ENCODE measurements around the gene BCAT1. TPM values are rescaled to one million over a fixed set of nuclear protein-coding genes. Genes with fewer than 3 reads are reported as not detected.

The BCAT1 gene
- total and polyA plus RNA-seq, 9 of the 15 experiments (the other 6 are each of a cell fraction or from before 2014, with no cell fraction given): 38.5 to 157 (median 66.8) TPM

GRCh38 chr12:24948757-24949722, at the start of gene BCAT1 (continued):
- TF ChIP-seq MTA2 (IDR thresholded peaks at IDR 0.05; ENCODE audit: low read depth): no peak
- TF ChIP-seq OTX1 (CRISPR knock-in tag; IDR thresholded peaks at IDR 0.05): 0 out of 2 replicates have a peak, but pooled peaks have one; percentile 53
- no peak for TF ChIP-seq ZNF12 (CRISPR knock-in tag; IDR thresholded peaks at IDR 0.05)
- 0 out of 2 replicates have a peak, but pooled peaks have one; percentile 42 for TF ChIP-seq ZNF76 (CRISPR knock-in tag; IDR thresholded peaks at IDR 0.05; ENCODE audit: borderline replicate concordance)
- TF ChIP-seq ZNF124 (CRISPR knock-in tag; IDR thresholded peaks at IDR 0.05): no peak
- peak; percentile 33 for TF ChIP-seq PML (IDR thresholded peaks at IDR 0.05; ENCODE audit: low read length)
- peak; percentile 53; the same call in 1 of the 2 replicates for TF ChIP-seq ELF1 (tag; IDR thresholded peaks at IDR 0.05)
- TF ChIP-seq PHB2 (IDR thresholded peaks at IDR 0.05; ENCODE audit: low read depth): no peak
- TF ChIP-seq TGIF2 (CRISPR knock-in tag; IDR thresholded peaks at IDR 0.05): no peak
- peak; percentile 86 for TF ChIP-seq BRD9 (IDR thresholded peaks at IDR 0.05; ENCODE audit: low read depth, partially characterized antibody)
- TF ChIP-seq ZMIZ1 (IDR thresholded peaks at IDR 0.05; ENCODE audit: low read depth in 2 of 2, low read length in 2 of 2): 0 out of 4 replicates have a peak, but pooled peaks of 1 of the 2 experiments have one; percentile 8
- TF ChIP-seq ETS2 (tag; IDR thresholded peaks at IDR 0.05; ENCODE audit: borderline replicate concordance, poor library complexity, severe bottlenecking): no peak
- TF ChIP-seq ZNF445 (CRISPR knock-in tag; IDR thresholded peaks at IDR 0.05; ENCODE audit: low read depth): no peak
- TF ChIP-seq GMEB1 (CRISPR knock-in tag; IDR thresholded peaks at IDR 0.05): 0 out of 2 replicates have a peak, but pooled peaks have one; percentile 20
- TF ChIP-seq CTBP1 (IDR thresholded peaks at IDR 0.05; ENCODE audit: borderline replicate concordance): peak; percentile 71; the same call in 1 of the 2 replicates
- TF ChIP-seq ETS1 (conservative IDR thresholded peaks at IDR 0.05; ENCODE audit: control insufficient read depth, low read depth, low read length): peak; percentile 74; the same call in 1 of the 2 replicates
- TF ChIP-seq ZBTB12 (CRISPR knock-in tag; IDR thresholded peaks at IDR 0.05): peak; percentile 25; the same call in 1 of the 2 replicates
- TF ChIP-seq MAX (CRISPR knock-in tag; IDR thresholded peaks at IDR 0.05): peak; percentile 96
- TF ChIP-seq XRCC5 (IDR thresholded peaks at IDR 0.05; ENCODE audit: low read depth, low read length): no peak
